SU-DHL-6 (cell line): ENCODE data around the gene GAB2.

ENCODE experiments used
- H2AFZ ChIP-seq: fragments of 200-600 bp; sonication (generic); 2 replicates; pipeline ENCODE4 v1.6.1; 2014; ENCODE audit warnings: low read depth, mild to moderate bottlenecking, moderate library complexity, mixed read lengths, antibody characterized with exemption, low read length; ENCODE audit not compliant: severe bottlenecking
- H3F3A ChIP-seq: fragments of 200-600 bp; shearing (Covaris generic); 2 replicates; pipeline ENCODE4 v1.6.0; 2016; ENCODE audit warnings: antibody characterized with exemption, mild to moderate bottlenecking; ENCODE audit not compliant: insufficient read depth
- H3K27ac ChIP-seq: fragments of 200-600 bp; sonication (generic); 2 replicates; pipeline ENCODE4 v1.5.1; 2016; ENCODE audit warnings: low read depth, mild to moderate bottlenecking, low read length, moderate library complexity, mixed read lengths
- H3K27me3 ChIP-seq: fragments of 200-600 bp; sonication (generic), shearing (Covaris generic); 2 replicates; pipeline ENCODE4 v1.6.0; 2014; ENCODE audit warnings: mild to moderate bottlenecking, low read length
- H3K36me3 ChIP-seq: fragments of 200-600 bp; sonication (generic); 2 replicates; pipeline ENCODE4 v1.6.1; 2014; ENCODE audit warnings: mild to moderate bottlenecking, low read length, mixed read lengths
- H3K4me2 ChIP-seq: fragments of 300-600, 200-600 bp; shearing (Covaris generic), sonication (generic); 2 replicates; pipeline ENCODE4 v1.6.0; 2014; ENCODE audit warnings: low read length, low read depth, mild to moderate bottlenecking; ENCODE audit not compliant: poor library complexity, severe bottlenecking
- H3K4me3 ChIP-seq: fragments of 200-600 bp; sonication (generic); 2 replicates; pipeline ENCODE4 v1.5.1; 2014; ENCODE audit warnings: antibody characterized with exemption, low read length, mild to moderate bottlenecking, mixed read lengths; ENCODE audit not compliant: insufficient read depth, poor library complexity, severe bottlenecking
- H3K79me2 ChIP-seq: fragments of 200-600 bp; sonication (generic); 2 replicates; pipeline ENCODE4 v1.6.1; 2014; ENCODE audit warnings: mild to moderate bottlenecking, low read length, moderate library complexity; ENCODE audit not compliant: insufficient read depth
- H3K9ac ChIP-seq: fragments of 200-600 bp; sonication (generic); 2 replicates; pipeline ENCODE4 v1.7.0; 2014; ENCODE audit warnings: mild to moderate bottlenecking, low read length
- H3K9me2 ChIP-seq: fragments of 200-600 bp; sonication (generic); replicated peaks from 2 replicates; pipeline ENCODE4 v1.6.1; 2014; ENCODE audit warnings: low read length; ENCODE audit not compliant: insufficient read depth
- H3K9me3 ChIP-seq: fragments of 200-600 bp; sonication (generic); 2 replicates; pipeline ENCODE4 v1.6.1; 2014; ENCODE audit warnings: low read length, mixed read lengths; ENCODE audit not compliant: insufficient read depth
- H4K20me1 ChIP-seq: fragments of 200-600 bp; sonication (generic); 2 replicates; pipeline ENCODE4 v1.6.1; 2014; ENCODE audit warnings: low read depth, mild to moderate bottlenecking, antibody characterized with exemption, low read length, moderate library complexity, mixed read lengths
- EZH2phosphoT487 ChIP-seq: fragments of 200-600 bp; sonication (generic), shearing (Covaris generic); conservative IDR thresholded peaks from 2 replicates; pipeline ENCODE4 v1.6.1; 2018; ENCODE audit warnings: mild to moderate bottlenecking, antibody characterized with exemption, low read length, moderate library complexity, mixed read lengths
- TF ChIP-seq, protein P1 (sequence below): fragments of 200-600 bp; sonication (generic); IDR thresholded peaks from one replicate; pipeline ENCODE4 v1.5.1; 2017; ENCODE audit warnings: antibody characterized with exemption, mild to moderate bottlenecking, low read length, moderate library complexity; ENCODE audit not compliant: insufficient read depth, poor library complexity, severe bottlenecking

Gene GAB2

GRCh38 chr11:78346799-78347198 lies 70.8 kb downstream of the GAB2 start:
- Histone ChIP-seq H3K27me3 (no peaks in the 10 kb centered on the region), H3K9me2 (no peaks in the 10 kb centered on the region), H2AFZ (no peak overlapping the region), H3K36me3 (no peaks in the 10 kb centered on the region), H4K20me1 (no peaks in the 10 kb centered on the region), H3K4me3 (no peak overlapping the region), H3K9me3 (no peaks in the 10 kb centered on the region), H3K9ac (no peak overlapping the region), H3K4me2 (no peak overlapping the region), H3K27ac (no peak overlapping the region), H3F3A (no peaks in the 10 kb centered on the region), H3K79me2 (no peaks in the 10 kb centered on the region)
- no peak for TF ChIP-seq EZH2phosphoT487
- TF ChIP-seq, protein P1, sequence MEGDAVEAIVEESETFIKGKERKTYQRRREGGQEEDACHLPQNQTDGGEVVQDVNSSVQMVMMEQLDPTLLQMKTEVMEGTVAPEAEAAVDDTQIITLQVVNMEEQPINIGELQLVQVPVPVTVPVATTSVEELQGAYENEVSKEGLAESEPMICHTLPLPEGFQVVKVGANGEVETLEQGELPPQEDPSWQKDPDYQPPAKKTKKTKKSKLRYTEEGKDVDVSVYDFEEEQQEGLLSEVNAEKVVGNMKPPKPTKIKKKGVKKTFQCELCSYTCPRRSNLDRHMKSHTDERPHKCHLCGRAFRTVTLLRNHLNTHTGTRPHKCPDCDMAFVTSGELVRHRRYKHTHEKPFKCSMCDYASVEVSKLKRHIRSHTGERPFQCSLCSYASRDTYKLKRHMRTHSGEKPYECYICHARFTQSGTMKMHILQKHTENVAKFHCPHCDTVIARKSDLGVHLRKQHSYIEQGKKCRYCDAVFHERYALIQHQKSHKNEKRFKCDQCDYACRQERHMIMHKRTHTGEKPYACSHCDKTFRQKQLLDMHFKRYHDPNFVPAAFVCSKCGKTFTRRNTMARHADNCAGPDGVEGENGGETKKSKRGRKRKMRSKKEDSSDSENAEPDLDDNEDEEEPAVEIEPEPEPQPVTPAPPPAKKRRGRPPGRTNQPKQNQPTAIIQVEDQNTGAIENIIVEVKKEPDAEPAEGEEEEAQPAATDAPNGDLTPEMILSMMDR: no peak

DNA sequence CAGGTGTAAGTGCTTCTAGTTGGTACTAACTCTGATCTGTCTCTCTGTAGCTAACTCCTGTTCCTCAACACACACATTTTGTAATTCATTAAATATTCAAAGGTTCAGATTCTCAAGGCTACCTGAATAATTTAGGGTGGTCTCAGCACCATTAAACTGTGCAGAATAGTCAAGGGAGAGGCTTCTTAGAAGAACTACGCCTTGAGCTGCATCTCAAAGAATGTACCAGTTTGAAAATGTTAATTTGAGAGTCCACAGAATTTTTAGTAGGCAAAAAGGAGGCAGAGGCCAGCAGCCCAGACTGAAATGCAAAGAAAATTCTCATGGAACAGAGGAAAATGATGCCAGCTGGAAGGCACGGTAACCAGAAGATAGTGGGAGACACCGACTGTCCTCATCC lies 72.2 kb downstream of the GAB2 start:
- no peaks in the 10 kb centered on the region for H3K9me3 ChIP-seq
- H3K36me3 ChIP-seq: no peaks in the 10 kb centered on the region
- H3F3A ChIP-seq: no peaks in the 10 kb centered on the region
- TF ChIP-seq EZH2phosphoT487: no peak
- TF ChIP-seq, protein P1: no peak
- H3K4me2 ChIP-seq: no peak overlapping the region
- no peaks in the 10 kb centered on the region for H3K9me2 ChIP-seq
- no peaks in the 10 kb centered on the region for H3K27me3 ChIP-seq
- no peak overlapping the region for H3K4me3 ChIP-seq
- H4K20me1 ChIP-seq: no peaks in the 10 kb centered on the region
- no peak overlapping the region for H3K27ac ChIP-seq
- H3K9ac ChIP-seq: no peak overlapping the region
- no peaks in the 10 kb centered on the region for H3K79me2 ChIP-seq
- no peak overlapping the region for H2AFZ ChIP-seq

DNA sequence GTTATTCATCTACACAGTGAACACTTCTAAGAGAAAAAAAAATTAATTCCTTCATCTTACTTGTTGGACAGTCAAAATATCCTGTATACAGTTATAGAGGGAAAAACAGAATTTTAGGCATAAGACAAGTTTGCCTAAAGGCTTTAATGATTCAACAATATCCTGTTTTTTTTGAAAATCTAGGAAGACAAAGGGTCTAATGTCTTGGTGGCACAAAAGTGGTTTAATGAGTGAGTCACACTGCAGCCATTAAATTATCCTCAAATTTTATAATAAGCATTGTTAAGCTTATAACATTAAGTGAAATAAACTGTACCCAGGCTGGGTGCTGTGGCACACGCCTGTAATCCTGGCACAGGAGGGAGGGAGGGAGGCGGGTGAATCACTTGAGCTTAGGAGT lies 72.9 kb downstream of the GAB2 start:
- no peak for TF ChIP-seq EZH2phosphoT487
- TF ChIP-seq, protein P1: no peak
- no peak overlapping the region for H3K4me2 ChIP-seq
- no peak overlapping the region for H2AFZ ChIP-seq

More for the DNA sequence above, 72.9 kb downstream of the GAB2 start:
- no peaks in the 10 kb centered on the region for H3K27me3 ChIP-seq
- no peaks in the 10 kb centered on the region for H3K79me2 ChIP-seq
- no peaks in the 10 kb centered on the region for H3K9me3 ChIP-seq
- no peaks in the 10 kb centered on the region for H3K9me2 ChIP-seq
- no peak overlapping the region for H3K4me3 ChIP-seq
- H3K36me3 ChIP-seq: no peaks in the 10 kb centered on the region
- H3K27ac ChIP-seq: no peak overlapping the region
- no peak overlapping the region for H3K9ac ChIP-seq
- H4K20me1 ChIP-seq: no peaks in the 10 kb centered on the region
- H3F3A ChIP-seq: no peaks in the 10 kb centered on the region
